ENCODE data around the gene MYH7B. TPM values are rescaled to one million over a fixed set of nuclear protein-coding genes. Genes with fewer than 3 reads are reported as not detected.

MYH7B gene
- total and polyA plus RNA-seq, 12 donors: 0.07 to 9.6 (median 0.45) TPM; not detected in 1

DNA sequence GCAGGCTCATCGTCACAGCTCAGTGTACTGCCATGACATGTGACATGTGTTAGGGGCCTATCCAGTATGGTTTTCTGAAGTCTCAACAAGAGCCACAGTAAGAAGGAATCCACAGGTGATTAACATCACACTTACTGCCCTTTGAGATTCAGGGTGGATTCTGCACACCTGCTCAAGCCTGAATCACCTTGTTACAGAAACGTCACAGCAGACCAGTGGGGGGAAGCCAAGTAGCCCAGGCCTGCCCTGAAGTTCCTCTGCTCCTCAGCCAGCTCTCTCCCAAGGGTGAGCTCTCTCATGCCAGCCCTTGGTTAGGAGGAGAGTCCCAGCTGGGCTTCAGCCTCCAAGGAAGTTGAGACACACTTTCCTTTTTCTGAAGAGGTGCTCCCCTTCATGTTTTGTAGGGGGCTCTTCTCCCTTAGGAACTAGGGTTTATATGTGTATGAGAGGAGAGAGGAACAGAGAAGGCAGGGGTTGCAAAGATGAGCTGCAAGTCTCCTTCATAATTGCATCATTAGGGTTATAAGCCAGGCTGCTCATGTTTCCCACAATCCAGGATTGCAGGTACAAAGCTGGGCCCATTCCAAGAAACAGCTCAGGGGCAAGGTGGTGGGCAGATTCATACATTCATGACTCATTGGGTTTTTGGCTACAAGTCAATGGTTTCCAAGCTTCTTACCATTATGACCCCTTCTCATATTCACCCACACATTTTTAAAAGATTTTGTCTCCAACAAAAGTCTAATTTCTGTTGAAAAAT lies 11.7 kb upstream of the MYH7B start:
- Histone ChIP-seq H3K9me3 (replicated peaks in 1 of 3) (no peaks in the 10 kb centered on the region), H3K4me1 (replicated peaks in 1 of 2) (peaks cover 0 to 5% of the 10 kb centered on the region in 2 donors), H3K27me3 (no peaks in the 10 kb centered on the region), H3K4me3 (no peak overlapping the region), H3K27ac (no peak overlapping the region), H3K36me3 (replicated peaks in 1 of 2) (peaks cover 0 to 43% of the 10 kb centered on the region in 2 donors)
- intact Hi-C loops (cut with DNase I): no loop called here
- TF ChIP-seq, protein P1, sequence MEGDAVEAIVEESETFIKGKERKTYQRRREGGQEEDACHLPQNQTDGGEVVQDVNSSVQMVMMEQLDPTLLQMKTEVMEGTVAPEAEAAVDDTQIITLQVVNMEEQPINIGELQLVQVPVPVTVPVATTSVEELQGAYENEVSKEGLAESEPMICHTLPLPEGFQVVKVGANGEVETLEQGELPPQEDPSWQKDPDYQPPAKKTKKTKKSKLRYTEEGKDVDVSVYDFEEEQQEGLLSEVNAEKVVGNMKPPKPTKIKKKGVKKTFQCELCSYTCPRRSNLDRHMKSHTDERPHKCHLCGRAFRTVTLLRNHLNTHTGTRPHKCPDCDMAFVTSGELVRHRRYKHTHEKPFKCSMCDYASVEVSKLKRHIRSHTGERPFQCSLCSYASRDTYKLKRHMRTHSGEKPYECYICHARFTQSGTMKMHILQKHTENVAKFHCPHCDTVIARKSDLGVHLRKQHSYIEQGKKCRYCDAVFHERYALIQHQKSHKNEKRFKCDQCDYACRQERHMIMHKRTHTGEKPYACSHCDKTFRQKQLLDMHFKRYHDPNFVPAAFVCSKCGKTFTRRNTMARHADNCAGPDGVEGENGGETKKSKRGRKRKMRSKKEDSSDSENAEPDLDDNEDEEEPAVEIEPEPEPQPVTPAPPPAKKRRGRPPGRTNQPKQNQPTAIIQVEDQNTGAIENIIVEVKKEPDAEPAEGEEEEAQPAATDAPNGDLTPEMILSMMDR (IDR thresholded peaks at IDR 0.05): no peak
- no peak for TF ChIP-seq POLR2A (IDR thresholded peaks at IDR 0.05)
- no peak for DNase-seq
- WGBS, 4 donors: 88 to 100% (median 92%) methylated on average over 1 to 2 of the region's 2 CpGs

DNA sequence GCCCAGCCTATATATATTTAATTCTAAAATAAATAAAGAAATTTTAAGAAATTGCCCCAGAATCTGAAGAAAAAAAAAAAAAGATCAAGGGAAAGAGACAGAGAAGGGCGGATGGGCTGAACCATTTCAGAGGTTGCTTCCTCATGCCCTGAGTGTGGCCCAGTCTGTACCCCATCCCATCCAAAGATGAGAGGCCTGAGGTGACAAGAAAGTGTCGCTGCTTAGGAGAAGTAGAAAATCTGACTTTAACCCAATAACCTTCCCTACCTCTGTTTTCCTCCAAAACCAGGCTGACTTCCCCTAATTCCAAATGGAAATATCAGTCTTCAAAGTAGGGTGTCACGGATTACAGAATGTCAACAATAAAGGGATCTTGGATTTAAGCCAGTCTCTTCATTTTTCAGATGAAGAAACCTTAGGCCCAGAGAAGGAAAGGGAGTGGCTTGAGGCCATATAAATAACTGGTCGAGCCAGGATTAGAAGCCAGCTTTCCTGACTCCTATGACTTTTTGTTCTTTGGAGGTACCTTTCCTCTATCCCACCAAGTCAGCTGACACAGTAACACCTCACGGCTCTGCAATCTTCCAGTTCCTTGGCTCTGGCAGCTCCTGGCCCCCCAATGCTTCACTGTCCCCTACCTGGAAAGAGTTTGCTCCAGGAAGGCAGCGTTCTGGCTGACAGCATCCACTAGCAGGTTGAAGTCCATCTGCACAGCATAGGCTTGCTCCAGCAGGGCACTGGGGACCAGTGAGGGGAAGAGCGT lies 10.2 kb upstream of the MYH7B start:
- WGBS, 4 donors: 79 to 86% (median 84%) methylated on average over 6 to 7 of the region's 7 CpGs
- intact Hi-C loops (cut with DNase I): no loop called here
- Histone ChIP-seq H3K36me3 (replicated peaks in 1 of 2) (peaks cover 0 to 40% of the 10 kb centered on the region in 2 donors), H3K27ac (peak overlapping the region in 1 of 5 donors; percentile 33), H3K9me3 (replicated peaks in 1 of 3) (no peaks in the 10 kb centered on the region), H3K4me3 (no peak overlapping the region), H3K27me3 (no peaks in the 10 kb centered on the region), H3K4me1 (replicated peaks in 1 of 2) (peaks cover 0 to 5% of the 10 kb centered on the region in 2 donors)
- no peak for DNase-seq
- no peak for TF ChIP-seq POLR2A (IDR thresholded peaks at IDR 0.05)
- TF ChIP-seq, protein P1 (IDR thresholded peaks at IDR 0.05): no peak

DNA sequence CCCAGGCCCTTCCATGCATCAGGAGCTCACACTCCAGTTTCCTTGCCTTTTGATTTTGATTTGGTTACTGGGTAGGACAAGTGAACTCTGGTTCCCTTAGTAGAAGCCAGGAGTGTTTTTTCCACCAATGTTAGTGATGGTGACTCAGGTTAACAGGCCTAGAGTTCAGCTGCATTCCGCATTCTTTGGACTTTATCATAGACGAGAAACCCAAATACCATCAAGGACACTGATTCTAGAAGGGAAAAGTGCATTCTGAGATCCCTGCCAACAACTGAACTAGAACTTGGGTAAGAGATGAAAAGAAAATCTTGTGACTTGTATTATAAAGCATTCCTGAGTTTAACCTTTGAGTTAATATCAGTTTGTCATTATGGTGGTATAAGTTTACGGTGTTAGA lies 9.0 kb upstream of the MYH7B start:
- whole genome bisulfite sequencing, 4 donors: 53 to 75% (median 64%) methylated on average over 3 of the region's 3 CpGs

DNA sequence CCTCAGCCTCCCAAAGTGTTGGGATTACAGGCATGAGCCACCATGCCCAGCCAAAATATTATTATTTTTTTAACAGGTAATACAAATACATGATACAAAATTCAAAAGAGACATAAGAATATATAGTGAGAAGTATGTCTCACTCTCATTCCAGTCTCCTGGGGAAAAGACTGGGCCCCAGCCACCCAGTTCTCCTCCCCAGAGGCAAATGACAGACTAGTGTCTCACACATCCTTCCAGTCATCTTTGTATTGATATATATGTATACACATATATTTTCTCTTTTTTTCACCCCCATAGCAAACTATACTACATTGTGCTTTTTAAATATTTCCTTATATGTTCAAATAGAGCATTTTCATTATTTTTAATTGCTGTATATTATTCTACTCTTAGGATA lies 8.3 kb upstream of the MYH7B start:
- no peaks in the 10 kb centered on the region for H3K9me3 ChIP-seq (replicated peaks in 1 of 3)
- intact Hi-C loops (cut with DNase I): no loop called here
- DNase-seq: no peak
- no peaks in the 10 kb centered on the region for H3K27me3 ChIP-seq
- H3K4me1 ChIP-seq (replicated peaks in 1 of 2): peaks cover 0 to 5% of the 10 kb centered on the region in 2 donors
- peaks cover 0 to 35% of the 10 kb centered on the region in 2 donors for H3K36me3 ChIP-seq (replicated peaks in 1 of 2)
- no peak for TF ChIP-seq POLR2A (IDR thresholded peaks at IDR 0.05)
- TF ChIP-seq, protein P1 (IDR thresholded peaks at IDR 0.05): no peak
- no peak overlapping the region for H3K4me3 ChIP-seq
- peak overlapping the region in 1 of 5 donors; percentile 46 for H3K27ac ChIP-seq

More for the DNA sequence above, 9.0 kb upstream of the MYH7B start:
- Histone ChIP-seq H3K36me3 (replicated peaks in 1 of 2) (peaks cover 0 to 40% of the 10 kb centered on the region in 2 donors), H3K4me1 (replicated peaks in 1 of 2) (peaks cover 0 to 5% of the 10 kb centered on the region in 2 donors), H3K27ac (peak overlapping the region in 2 of 5 donors; percentile 5 to 46), H3K9me3 (replicated peaks in 1 of 3) (no peaks in the 10 kb centered on the region), H3K4me3 (no peak overlapping the region), H3K27me3 (no peaks in the 10 kb centered on the region)
- TF ChIP-seq, protein P1 (IDR thresholded peaks at IDR 0.05): no peak
- TF ChIP-seq POLR2A (IDR thresholded peaks at IDR 0.05): no peak
- intact Hi-C loops (cut with DNase I): no loop called here
- DNase-seq: no peak
